ENCODE data around the gene TEN1.
"Not testable (repeated sequence)": the region's sequence is repeated elsewhere in the genome, so short reads cannot be mapped to it uniquely, and the experiment has no call there.

TEN1 gene

GRCh38 chr17:75965468-75965867 lies 13.6 kb upstream of the TEN1 start:
- Mint-ChIP-seq H3K27ac (no peak overlapping the region), H3K36me3 (peaks cover 2% of the 10 kb centered on the region), H3K27me3 (no peaks in the 10 kb centered on the region), H3K4me3 (no peak overlapping the region), H3K4me1 (peaks cover 13% of the 10 kb centered on the region), H3K9me3 (no peaks in the 10 kb centered on the region)

GRCh38 chr17:75969044-75969443 lies 10.0 kb upstream of the TEN1 start:
- H3K27me3 Mint-ChIP-seq, H3K36me3 Mint-ChIP-seq, H3K27ac Mint-ChIP-seq, H3K9me3 Mint-ChIP-seq, H3K4me3 Mint-ChIP-seq: not testable (repeated sequence)
- peaks cover 29% of the 10 kb centered on the region for H3K4me1 Mint-ChIP-seq

GRCh38 chr17:75970011-75970523 lies 9.0 kb upstream of the TEN1 start:
- H3K36me3 Mint-ChIP-seq, result peaks cover 8% of the 10 kb centered on the region
- H3K9me3 Mint-ChIP-seq, result no peaks in the 10 kb centered on the region
- no peak overlapping the region for H3K27ac Mint-ChIP-seq
- H3K4me3 Mint-ChIP-seq, result no peak overlapping the region
- peaks cover 25% of the 10 kb centered on the region for H3K4me1 Mint-ChIP-seq
- no peaks in the 10 kb centered on the region for H3K27me3 Mint-ChIP-seq

- Mint-ChIP-seq H3K36me3 (peaks cover 8% of the 10 kb centered on the region), H3K9me3 (no peaks in the 10 kb centered on the region), H3K4me1 (peaks cover 28% of the 10 kb centered on the region), H3K27ac (no peak overlapping the region), H3K27me3 (no peaks in the 10 kb centered on the region), H3K4me3 (no peak overlapping the region)
Observed at GRCh38 chr17:75970626-75971025, 8.4 kb upstream of the TEN1 start.

- not testable (repeated sequence) for H3K4me3 Mint-ChIP-seq, H3K27ac Mint-ChIP-seq, H3K9me3 Mint-ChIP-seq, H3K27me3 Mint-ChIP-seq
- Mint-ChIP-seq H3K4me1 (peaks cover 52% of the 10 kb centered on the region), H3K36me3 (peaks cover 10% of the 10 kb centered on the region)
Observed at GRCh38 chr17:75975187-75975586, 3.9 kb upstream of the TEN1 start.

- Mint-ChIP-seq H3K27me3 (no peaks in the 10 kb centered on the region), H3K4me3 (peak overlapping the region; percentile 36), H3K9me3 (no peaks in the 10 kb centered on the region), H3K4me1 (peaks cover 58% of the 10 kb centered on the region), H3K36me3 (peaks cover 10% of the 10 kb centered on the region), H3K27ac (peak overlapping the region; percentile 95)
Observed at GRCh38 chr17:75975757-75976174, 3.3 kb upstream of the TEN1 start.

- H3K27ac Mint-ChIP-seq, result peak overlapping the region; percentile 61
- peaks cover 10% of the 10 kb centered on the region for H3K36me3 Mint-ChIP-seq
- peak overlapping the region; percentile 40 for H3K4me3 Mint-ChIP-seq
- H3K9me3 Mint-ChIP-seq, result no peaks in the 10 kb centered on the region
- H3K4me1 Mint-ChIP-seq, result peaks cover 62% of the 10 kb centered on the region
- no peaks in the 10 kb centered on the region for H3K27me3 Mint-ChIP-seq
Observed at GRCh38 chr17:75976175-75976848, 2.7 kb upstream of the TEN1 start.

GRCh38 chr17:75979705-75980187 lies 706 bp downstream of the TEN1 start:
- H3K27ac Mint-ChIP-seq, result peak overlapping the region; percentile 100
- H3K4me3 Mint-ChIP-seq, result peak overlapping the region; percentile 99
- peaks cover 4% of the 10 kb centered on the region for H3K36me3 Mint-ChIP-seq
- H3K9me3 Mint-ChIP-seq, result no peaks in the 10 kb centered on the region
- no peaks in the 10 kb centered on the region for H3K27me3 Mint-ChIP-seq
- H3K4me1 Mint-ChIP-seq, result peaks cover 41% of the 10 kb centered on the region

GRCh38 chr17:75980188-75981018 lies 1.4 kb downstream of the TEN1 start:
- Mint-ChIP-seq H3K27ac (peak overlapping the region; percentile 65), H3K9me3 (no peaks in the 10 kb centered on the region), H3K27me3 (no peaks in the 10 kb centered on the region), H3K4me1 (peaks cover 41% of the 10 kb centered on the region), H3K36me3 (peaks cover 4% of the 10 kb centered on the region), H3K4me3 (peak overlapping the region; percentile 99)

GRCh38 chr17:75981019-75981615 lies 2.1 kb downstream of the TEN1 start:
- Mint-ChIP-seq H3K4me3 (peak overlapping the region; percentile 99), H3K36me3 (peaks cover 4% of the 10 kb centered on the region), H3K4me1 (peaks cover 34% of the 10 kb centered on the region), H3K27me3 (no peaks in the 10 kb centered on the region), H3K27ac (peak overlapping the region; percentile 23), H3K9me3 (no peaks in the 10 kb centered on the region)

- no peak overlapping the region for H3K27ac Mint-ChIP-seq
Observed at GRCh38 chr17:75983501-75984181, 4.6 kb downstream of the TEN1 start.

GRCh38 chr17:75985986-75986385 lies 6.9 kb downstream of the TEN1 start:
- Mint-ChIP-seq H3K36me3 (no peaks in the 10 kb centered on the region), H3K27ac (no peak overlapping the region), H3K4me3 (no peak overlapping the region), H3K27me3 (no peaks in the 10 kb centered on the region), H3K9me3 (no peaks in the 10 kb centered on the region), H3K4me1 (peaks cover 2% of the 10 kb centered on the region)

More at GRCh38 chr17:75983501-75984181, 4.6 kb downstream of the TEN1 start:
- no peak overlapping the region for H3K4me3 Mint-ChIP-seq
- no peaks in the 10 kb centered on the region for H3K27me3 Mint-ChIP-seq
- H3K36me3 Mint-ChIP-seq, result peaks cover 2% of the 10 kb centered on the region
- H3K9me3 Mint-ChIP-seq, result no peaks in the 10 kb centered on the region
- H3K4me1 Mint-ChIP-seq, result peaks cover 19% of the 10 kb centered on the region

GRCh38 chr17:75987041-75987440 lies 8.0 kb downstream of the TEN1 start:
- no peaks in the 10 kb centered on the region for H3K9me3 Mint-ChIP-seq
- H3K4me3 Mint-ChIP-seq, result no peak overlapping the region
- H3K27ac Mint-ChIP-seq, result no peak overlapping the region
- peaks cover 3% of the 10 kb centered on the region for H3K36me3 Mint-ChIP-seq
- no peaks in the 10 kb centered on the region for H3K4me1 Mint-ChIP-seq
- no peaks in the 10 kb centered on the region for H3K27me3 Mint-ChIP-seq

- H3K9me3 Mint-ChIP-seq, result no peaks in the 10 kb centered on the region
- no peaks in the 10 kb centered on the region for H3K27me3 Mint-ChIP-seq
- H3K36me3 Mint-ChIP-seq, result peaks cover 4% of the 10 kb centered on the region
- H3K4me3 Mint-ChIP-seq, result no peak overlapping the region
- H3K27ac Mint-ChIP-seq, result no peak overlapping the region
- H3K4me1 Mint-ChIP-seq, result peaks cover under 1% of the 10 kb centered on the region
Observed at GRCh38 chr17:75991396-75991795, 12.4 kb downstream of the TEN1 start.

- H3K27ac Mint-ChIP-seq, result no peak overlapping the region
- no peaks in the 10 kb centered on the region for H3K9me3 Mint-ChIP-seq
- no peak overlapping the region for H3K4me3 Mint-ChIP-seq
- H3K27me3 Mint-ChIP-seq, result no peaks in the 10 kb centered on the region
- peaks cover 4% of the 10 kb centered on the region for H3K36me3 Mint-ChIP-seq
- H3K4me1 Mint-ChIP-seq, result peaks cover 15% of the 10 kb centered on the region
Observed at GRCh38 chr17:75994802-75995370, 15.8 kb downstream of the TEN1 start.

Data from activated naive CD4-positive, alpha-beta T cell treated with anti-CD3 and anti-CD28 coated beads, Interleukin-2, amount 50 U/mL, for 24 hours (primary cell).